Prostate gland (tissue), 2 donors: ENCODE measurements around the gene RPP14. TPM values are rescaled to one million over a fixed set of nuclear protein-coding genes. Genes with fewer than 3 reads are reported as not detected.

Source experiments
- DNase-seq: peaks from one replicate; pipeline ENCODE4 v3.0.0-alpha.2; 2019; ENCODE audit warnings: low spot score
- H3K27ac ChIP-seq, 2 donors: fragments of 200-600 bp; sonication (generic); 2 replicates each; pipeline ENCODE4 v1.5.1; 2017 to 2019
- H3K27me3 ChIP-seq: fragments of 200-600 bp; sonication (generic); replicated peaks from 2 replicates; pipeline ENCODE4 v1.5.1; 2019; ENCODE audit not compliant: insufficient read depth
- H3K36me3 ChIP-seq, 2 donors: fragments of 200-600 bp; sonication (generic); 1 replicate in 1 of 2; 2 replicates in 1 of 2; pipeline versions ENCODE4 v1.5.1 to v1.8.1; 2017 to 2019
- H3K4me1 ChIP-seq: fragments of 200-600 bp; sonication (generic); replicated peaks from 2 replicates; pipeline ENCODE4 v1.5.1; 2019
- H3K4me3 ChIP-seq, 2 donors: fragments of 200-600 bp; sonication (generic); 2 replicates each; pipeline ENCODE4 v1.5.1; 2017 to 2019
- H3K9me3 ChIP-seq: fragments of 200-600 bp; sonication (generic); 2 replicates; pipeline ENCODE4 v1.5.1; 2017
- POLR2A ChIP-seq: fragments of 450-650 bp; IDR thresholded peaks from one replicate; pipeline ENCODE4 v1.6.1; 2016; ENCODE audit warnings: antibody characterized with exemption, mild to moderate bottlenecking
- POLR2AphosphoS5 ChIP-seq: sonication (generic); formaldehyde crosslinking; IDR thresholded peaks from one replicate; pipeline ENCODE4 v1.6.1; 2017; ENCODE audit warnings: antibody characterized with exemption
- WGBS: methylation state at CpG from one replicate; pipeline ENCODE4 v1.1.5; 2018; 5-methylcytosine and 5-hydroxymethylcytosine counted together
- intact Hi-C: fragments of 100-400 bp; cut with DNase I; formaldehyde crosslinking; loops from one replicate; pipeline ENCODE4 v1.14.2; 2022
- total RNA-seq, 2 donors: library from RNA; depleted of rRNA; stranded (reverse); fragments of >200 nt; gene quantifications; one replicate each; pipeline ENCODE4 v1.1.0, GENCODE V29; 2016
- TF ChIP-seq, protein P1 (sequence below), 4 experiments: fragments of 200-600 bp in 2 of 4; fragments of 450-650 bp in 2 of 4; sonication (generic) in 2 of 4; IDR thresholded peaks; 1 replicate in 3 of 4; 2 replicates in 1 of 4; pipeline ENCODE4 v1.5.1; 2016 to 2019; ENCODE audit warnings: antibody characterized with exemption in 4 of 4, mild to moderate bottlenecking in 2 of 4, moderate library complexity in 2 of 4

Gene RPP14
- total RNA-seq, 2 donors from 2014 or later = 7.1 to 12.5 TPM

DNA sequence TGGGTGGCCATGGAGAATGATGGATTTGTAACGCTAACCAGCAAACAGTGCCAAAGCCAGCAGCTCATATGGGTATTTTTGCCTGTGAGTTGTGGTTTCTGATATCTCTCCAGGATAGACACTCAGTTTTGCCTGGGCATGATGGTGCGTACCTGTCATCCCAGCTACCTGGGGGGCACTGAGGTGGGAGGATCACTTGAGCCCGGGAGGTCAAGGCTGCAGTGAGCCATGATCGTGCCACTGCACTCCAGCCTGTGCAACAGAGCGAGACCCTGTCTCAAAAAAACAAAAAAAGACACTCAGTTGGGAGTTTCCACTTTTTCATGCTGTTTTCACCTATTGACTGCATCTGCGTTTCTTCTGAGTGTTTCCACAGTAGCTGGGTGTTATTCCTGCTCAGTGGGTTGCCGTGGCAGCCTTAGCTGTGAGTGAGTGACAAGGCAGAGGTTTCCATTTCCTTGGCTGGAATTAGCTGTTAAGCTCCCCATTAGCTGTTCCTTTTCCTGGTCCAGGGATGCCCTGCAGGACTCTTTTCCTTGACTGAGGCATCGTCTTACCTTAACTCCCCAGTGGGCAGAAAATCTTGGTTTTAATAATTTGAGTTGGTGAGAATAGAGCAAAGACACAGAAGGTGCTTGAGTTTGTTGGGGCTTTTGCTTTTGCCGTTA lies 14.2 kb upstream of the RPP14 start:
- H3K4me1 ChIP-seq = no peaks in the 10 kb centered on the region
- intact Hi-C loops = no loop called here
- no peak overlapping the region for H3K4me3 ChIP-seq
- no peaks in the 10 kb centered on the region for H3K27me3 ChIP-seq
- no peaks in the 10 kb centered on the region for H3K9me3 ChIP-seq
- 80% methylated on average over 9 of the region's 9 CpGs for whole genome bisulfite sequencing
- H3K27ac ChIP-seq = no peak overlapping the region
- no peak for DNase-seq
- H3K36me3 ChIP-seq = no peaks in the 10 kb centered on the region
- no peak for TF ChIP-seq POLR2AphosphoS5
- TF ChIP-seq, protein P1, sequence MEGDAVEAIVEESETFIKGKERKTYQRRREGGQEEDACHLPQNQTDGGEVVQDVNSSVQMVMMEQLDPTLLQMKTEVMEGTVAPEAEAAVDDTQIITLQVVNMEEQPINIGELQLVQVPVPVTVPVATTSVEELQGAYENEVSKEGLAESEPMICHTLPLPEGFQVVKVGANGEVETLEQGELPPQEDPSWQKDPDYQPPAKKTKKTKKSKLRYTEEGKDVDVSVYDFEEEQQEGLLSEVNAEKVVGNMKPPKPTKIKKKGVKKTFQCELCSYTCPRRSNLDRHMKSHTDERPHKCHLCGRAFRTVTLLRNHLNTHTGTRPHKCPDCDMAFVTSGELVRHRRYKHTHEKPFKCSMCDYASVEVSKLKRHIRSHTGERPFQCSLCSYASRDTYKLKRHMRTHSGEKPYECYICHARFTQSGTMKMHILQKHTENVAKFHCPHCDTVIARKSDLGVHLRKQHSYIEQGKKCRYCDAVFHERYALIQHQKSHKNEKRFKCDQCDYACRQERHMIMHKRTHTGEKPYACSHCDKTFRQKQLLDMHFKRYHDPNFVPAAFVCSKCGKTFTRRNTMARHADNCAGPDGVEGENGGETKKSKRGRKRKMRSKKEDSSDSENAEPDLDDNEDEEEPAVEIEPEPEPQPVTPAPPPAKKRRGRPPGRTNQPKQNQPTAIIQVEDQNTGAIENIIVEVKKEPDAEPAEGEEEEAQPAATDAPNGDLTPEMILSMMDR (IDR thresholded peaks at IDR 0.05) = no peak
- TF ChIP-seq POLR2A = no peak

DNA sequence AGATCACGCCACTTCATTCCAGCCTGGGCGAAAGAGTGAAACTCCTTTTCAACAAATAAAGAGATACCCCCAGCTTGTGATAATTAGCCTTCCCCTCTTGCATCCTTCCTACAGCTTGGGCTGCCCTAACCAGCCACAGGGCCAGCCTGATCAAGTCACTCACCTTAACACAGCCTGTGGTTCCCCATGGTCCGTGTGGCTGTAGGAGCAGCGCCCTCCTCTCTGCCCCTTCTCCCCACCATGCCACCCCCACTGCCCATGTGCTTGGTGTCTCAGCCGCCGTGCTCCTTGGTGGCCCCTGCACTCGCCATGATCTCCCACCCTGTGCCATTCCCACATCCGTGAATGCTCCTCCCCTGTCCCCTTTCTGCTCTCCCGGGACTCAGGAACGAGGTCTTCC lies 13.2 kb upstream of the RPP14 start:
- H3K27me3 ChIP-seq = no peaks in the 10 kb centered on the region
- no peak for DNase-seq
- no peaks in the 10 kb centered on the region for H3K36me3 ChIP-seq
- H3K27ac ChIP-seq = no peak overlapping the region
- no peak overlapping the region for H3K4me3 ChIP-seq
- no peak for TF ChIP-seq POLR2A
- TF ChIP-seq, protein P1 (IDR thresholded peaks at IDR 0.05) = no peak
- TF ChIP-seq POLR2AphosphoS5 = no peak
- no peaks in the 10 kb centered on the region for H3K4me1 ChIP-seq
- intact Hi-C loops = no loop called here
- H3K9me3 ChIP-seq = no peaks in the 10 kb centered on the region
- WGBS = 90% methylated on average over 10 of the region's 10 CpGs

GRCh38 chr3:58293516-58293915 lies 12.5 kb upstream of the RPP14 start:
- intact Hi-C loops = no loop called here
- DNase-seq = no peak
- 76% methylated on average over 9 of the region's 9 CpGs for WGBS

GRCh38 chr3:58296269-58296668 lies 9.8 kb upstream of the RPP14 start:
- Histone ChIP-seq H3K36me3 (no peaks in the 10 kb centered on the region), H3K4me1 (no peaks in the 10 kb centered on the region), H3K27me3 (no peaks in the 10 kb centered on the region), H3K4me3 (no peak overlapping the region), H3K9me3 (no peaks in the 10 kb centered on the region), H3K27ac (no peak overlapping the region)
- TF ChIP-seq POLR2AphosphoS5 (no peak), POLR2A (no peak)
- TF ChIP-seq, protein P1 (IDR thresholded peaks at IDR 0.05) = no peak
- 46% methylated on average over 5 of the region's 5 CpGs for WGBS
- intact Hi-C loops = loop anchor here (5.0 kb wide), 2 partner anchors 59 to 119 kb away; partner anchors contain the start of gene ABHD6
- DNase-seq = no peak

More at GRCh38 chr3:58293516-58293915, 12.5 kb upstream of the RPP14 start:
- no peaks in the 10 kb centered on the region for H3K9me3 ChIP-seq
- H3K27me3 ChIP-seq = no peaks in the 10 kb centered on the region
- no peak overlapping the region for H3K27ac ChIP-seq
- H3K4me3 ChIP-seq = no peak overlapping the region
- no peaks in the 10 kb centered on the region for H3K4me1 ChIP-seq
- TF ChIP-seq, protein P1 (IDR thresholded peaks at IDR 0.05) = no peak
- no peak for TF ChIP-seq POLR2AphosphoS5
- TF ChIP-seq POLR2A = no peak
- no peaks in the 10 kb centered on the region for H3K36me3 ChIP-seq

DNA sequence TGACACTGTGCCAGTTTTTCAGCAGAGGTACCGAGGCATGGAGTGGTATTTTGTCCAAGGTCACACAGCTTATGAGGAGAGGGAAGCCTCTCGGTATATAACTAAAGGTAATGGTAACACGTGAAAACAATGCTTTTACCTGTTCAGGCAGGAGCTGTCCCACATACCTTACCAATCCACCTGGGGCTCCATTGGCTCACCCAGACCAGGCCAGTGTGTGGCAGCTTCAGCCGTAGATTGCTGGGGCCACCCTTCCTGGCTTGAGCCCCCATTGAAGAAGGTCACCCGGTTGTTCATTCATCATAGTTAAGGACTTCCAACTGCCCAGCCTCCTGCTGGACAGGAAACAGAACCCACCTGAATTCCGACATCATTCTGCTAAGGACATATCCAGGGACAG lies 9.2 kb upstream of the RPP14 start:
- no peak for TF ChIP-seq POLR2A
- TF ChIP-seq POLR2AphosphoS5 = no peak
- TF ChIP-seq, protein P1 (IDR thresholded peaks at IDR 0.05) = no peak
- intact Hi-C loops = loop anchor here (5.0 kb wide), 2 partner anchors 60 to 120 kb away; partner anchors contain the start of gene ABHD6
- 64% methylated on average over 6 of the region's 6 CpGs for WGBS

More for the DNA sequence above, 9.2 kb upstream of the RPP14 start:
- Histone ChIP-seq H3K36me3 (no peaks in the 10 kb centered on the region), H3K27ac (no peak overlapping the region), H3K27me3 (no peaks in the 10 kb centered on the region), H3K4me1 (no peaks in the 10 kb centered on the region), H3K9me3 (no peaks in the 10 kb centered on the region), H3K4me3 (no peak overlapping the region)
- DNase-seq = no peak
